Transverse colon (tissue), 4 donors: ENCODE measurements around the gene TNS3.

Source experiments
- CTCF ChIP-seq, 5 experiments: fragments of 200-600 bp in 3 of 5; fragments of 450-650 bp in 2 of 5; sonication (generic) in 3 of 5; IDR thresholded peaks; 1 replicate in 2 of 5; 2 replicates in 3 of 5; pipeline ENCODE4 v1.5.1; 2016 to 2017; ENCODE audit warnings: antibody characterized with exemption in 5 of 5, inconsistent platforms in 3 of 5, mild to moderate bottlenecking in 2 of 5, moderate library complexity in 1 of 5
- EP300 ChIP-seq: sonication (generic); formaldehyde crosslinking; IDR thresholded peaks from one replicate; pipeline ENCODE4 v1.6.1; 2017; ENCODE audit warnings: antibody characterized with exemption, low read depth
- POLR2A ChIP-seq: fragments of 450-650 bp; IDR thresholded peaks from one replicate; pipeline ENCODE4 v1.6.1; 2016; ENCODE audit warnings: antibody characterized with exemption, mild to moderate bottlenecking, moderate library complexity
- POLR2AphosphoS5 ChIP-seq, 3 donors: sonication (generic); formaldehyde crosslinking; IDR thresholded peaks; one replicate each; pipeline ENCODE4 v1.6.1; 2016; ENCODE audit warnings: antibody characterized with exemption in 3 of 3

- TF ChIP-seq CTCF (IDR thresholded peaks at IDR 0.05) (no peak), POLR2A (no peak), POLR2AphosphoS5 (IDR thresholded peaks at IDR 0.05) (no peak), EP300 (no peak)
Measured at GRCh38 chr7:47587351-47587750, 5.4 kb upstream of the TNS3 start.
